H9 (cell line): Measurements from ENCODE around the gene FEZF1. TPM values are rescaled to one million over a fixed set of nuclear protein-coding genes. Genes with fewer than 3 reads are reported as not detected.

Experiments used
- DNase-seq: peaks from one replicate; pipeline ENCODE4 v3.0.0-alpha.2; 2017
- H2AFZ ChIP-seq: one replicate; pipeline ENCODE4 v1.6.1; 2013; ENCODE audit warnings: mild to moderate bottlenecking, low read length, control low read depth, moderate library complexity
- H2AK5ac ChIP-seq: 2 replicates; pipeline ENCODE4 v1.6.1; 2013; ENCODE audit warnings: low read length, control low read depth, mixed read lengths; ENCODE audit not compliant: insufficient read length
- H2BK120ac ChIP-seq: one replicate; pipeline ENCODE4 v1.6.1; 2013; ENCODE audit warnings: low read depth, mild to moderate bottlenecking, low read length, control low read depth, inconsistent platforms; ENCODE audit not compliant: poor library complexity, severe bottlenecking
- H2BK12ac ChIP-seq: 2 replicates; pipeline ENCODE4 v1.6.1; 2013; ENCODE audit warnings: low read length, control low read depth, mixed read lengths, low read depth; ENCODE audit not compliant: insufficient read length
- H2BK15ac ChIP-seq: 2 replicates; pipeline ENCODE4 v1.6.1; 2013; ENCODE audit warnings: low read depth, low read length, control low read depth
- H2BK20ac ChIP-seq: one replicate; pipeline ENCODE4 v1.6.1; 2013; ENCODE audit warnings: low read depth, mild to moderate bottlenecking, low read length, control low read depth, inconsistent platforms; ENCODE audit not compliant: poor library complexity, severe bottlenecking
- H2BK5ac ChIP-seq: 2 replicates; pipeline ENCODE4 v1.6.1; 2013; ENCODE audit warnings: low read length, control low read depth, mixed read lengths; ENCODE audit not compliant: insufficient read length
- H3K14ac ChIP-seq: 2 replicates; pipeline ENCODE4 v1.6.1; 2013; ENCODE audit warnings: low read length, control low read depth; ENCODE audit not compliant: insufficient read depth
- H3K18ac ChIP-seq: 2 replicates; pipeline ENCODE4 v1.6.1; 2013; ENCODE audit warnings: low read depth, mild to moderate bottlenecking, mixed read lengths, low read length, control low read depth; ENCODE audit not compliant: insufficient read length
- H3K23ac ChIP-seq: 2 replicates; pipeline ENCODE4 v1.6.1; 2013; ENCODE audit warnings: low read length, control low read depth, mixed read lengths, low read depth; ENCODE audit not compliant: insufficient read length
- H3K23me2 ChIP-seq: 2 replicates; pipeline ENCODE4 v1.6.1; 2013; ENCODE audit warnings: low read depth, mild to moderate bottlenecking, mixed read lengths, low read length, control low read depth; ENCODE audit not compliant: insufficient read length, poor library complexity, severe bottlenecking
- H3K27ac ChIP-seq: 2 replicates; pipeline ENCODE4 v1.5.1; 2013; ENCODE audit warnings: low read length, control low read depth, mixed read lengths, low read depth; ENCODE audit not compliant: insufficient read length
- H3K27me3 ChIP-seq: 2 replicates; pipeline ENCODE4 v1.6.1; 2013; ENCODE audit warnings: low read length, control low read depth, inconsistent platforms; ENCODE audit not compliant: insufficient read depth
- H3K4ac ChIP-seq: 2 replicates; pipeline ENCODE4 v1.6.1; 2013; ENCODE audit warnings: low read depth, mild to moderate bottlenecking, control low read depth, inconsistent platforms, low read length, moderate library complexity
- H3K4me1 ChIP-seq: 2 replicates; pipeline ENCODE4 v1.6.1; 2013; ENCODE audit warnings: low read length, control low read depth, inconsistent platforms; ENCODE audit not compliant: insufficient read depth
- H3K4me2 ChIP-seq: 2 replicates; pipeline ENCODE4 v1.6.1; 2013; ENCODE audit warnings: low read length, control low read depth, mixed read lengths; ENCODE audit not compliant: insufficient read length, insufficient read depth
- H3K56ac ChIP-seq: 2 replicates; pipeline ENCODE4 v1.6.1; 2013; ENCODE audit warnings: low read depth, mild to moderate bottlenecking, mixed read lengths, low read length, control low read depth; ENCODE audit not compliant: insufficient read length
- H3K79me1 ChIP-seq: 2 replicates; pipeline ENCODE4 v1.6.1; 2013; ENCODE audit warnings: low read depth, mild to moderate bottlenecking, moderate library complexity, low read length, control low read depth, inconsistent platforms; ENCODE audit not compliant: insufficient read depth, poor library complexity, severe bottlenecking
- H3K79me2 ChIP-seq: 2 replicates; pipeline ENCODE4 v1.6.1; 2013; ENCODE audit warnings: low read length, control low read depth, inconsistent platforms; ENCODE audit not compliant: insufficient read depth
- H3K9ac ChIP-seq: 2 replicates; pipeline ENCODE4 v1.6.1; 2013; ENCODE audit warnings: low read length, control low read depth, mixed read lengths; ENCODE audit not compliant: insufficient read length; ENCODE audit errors: extremely low read depth
- H3K9me3 ChIP-seq: one replicate; pipeline ENCODE4 v1.6.1; 2013; ENCODE audit warnings: low read depth, low read length, inconsistent platforms; ENCODE audit not compliant: control insufficient read depth
- H3T11ph ChIP-seq: one replicate; pipeline ENCODE4 v1.6.1; 2013; ENCODE audit warnings: mild to moderate bottlenecking, low read length, control low read depth, inconsistent platforms
- H4K20me1 ChIP-seq: one replicate; pipeline ENCODE4 v1.6.1; 2013; ENCODE audit not compliant: control insufficient read depth, insufficient read length, insufficient read depth
- H4K5ac ChIP-seq: 2 replicates; pipeline ENCODE4 v1.6.1; 2013; ENCODE audit warnings: low read depth, mild to moderate bottlenecking, mixed read lengths, low read length, control low read depth; ENCODE audit not compliant: insufficient read length
- H4K8ac ChIP-seq: replicated peaks from 2 replicates; pipeline ENCODE4 v1.6.1; 2013; ENCODE audit warnings: low read length, control low read depth, mixed read lengths, low read depth; ENCODE audit not compliant: insufficient read length
- H4K91ac ChIP-seq: 2 replicates; pipeline ENCODE4 v1.6.1; 2013; ENCODE audit warnings: low read depth, mild to moderate bottlenecking, moderate library complexity, mixed read lengths, low read length, control low read depth; ENCODE audit not compliant: insufficient read length
- H3K27ac Mint-ChIP-seq, 3 experiments: 2 replicates in 2 of 3; 3 replicates in 1 of 3; pipeline ENCODE4 v1.8.0; 2020 to 2021; ENCODE audit warnings: mixed read lengths in 3 of 3, mild to moderate bottlenecking in 1 of 3, moderate library complexity in 1 of 3
- H3K27me3 Mint-ChIP-seq: 2 replicates; pipeline ENCODE4 v1.8.0; 2021; ENCODE audit warnings: low read depth, mild to moderate bottlenecking, moderate library complexity, mixed read lengths
- H3K36me3 Mint-ChIP-seq, 3 experiments: 2 replicates in 2 of 3; 3 replicates in 1 of 3; pipeline ENCODE4 v1.8.0; 2020 to 2021; ENCODE audit warnings: low read depth in 3 of 3, mixed read lengths in 3 of 3; ENCODE audit not compliant: insufficient read depth in 1 of 3
- H3K4me1 Mint-ChIP-seq, 2 experiments: 2 replicates each; pipeline ENCODE4 v1.8.0; 2020; ENCODE audit warnings: mixed read lengths in 2 of 2
- H3K4me3 Mint-ChIP-seq, 2 experiments: 2 replicates in 1 of 2; 3 replicates in 1 of 2; pipeline ENCODE4 v1.8.0; 2020 to 2021; ENCODE audit warnings: mild to moderate bottlenecking in 2 of 2, mixed read lengths in 2 of 2, moderate library complexity in 1 of 2
- H3K9me3 Mint-ChIP-seq, 2 experiments: 2 replicates in 1 of 2; 3 replicates in 1 of 2; pipeline ENCODE4 v1.8.0; 2020; ENCODE audit warnings: mild to moderate bottlenecking in 2 of 2, mixed read lengths in 2 of 2, moderate library complexity in 1 of 2
- WGBS: extraction: QIAGEN DNeasy Blood & Tissue Kit; methylation state at CpG from one replicate; pipeline ENCODE4 v1.1.7; 2013; ENCODE audit warnings: missing lambda C conversion rate, low lambda C conversion rate, mixed read lengths; ENCODE audit not compliant: insufficient read length; ENCODE audit errors: extremely low coverage; 5-methylcytosine and 5-hydroxymethylcytosine counted together
- total RNA-seq: library from RNA; stranded (reverse); gene quantifications from 2 replicates; pipeline ENCODE4 v1.2.1, GENCODE V29; 2021
- TF ChIP-seq, protein P1 (sequence below): fragments of 200-600 bp; sonication (generic); conservative IDR thresholded peaks from 3 replicates; pipeline ENCODE4 v1.8.0; 2021; ENCODE audit warnings: antibody characterized with exemption, mild to moderate bottlenecking

Gene FEZF1
- total RNA-seq, 1 experiment from 2014 or later: 37.8 TPM

DNA sequence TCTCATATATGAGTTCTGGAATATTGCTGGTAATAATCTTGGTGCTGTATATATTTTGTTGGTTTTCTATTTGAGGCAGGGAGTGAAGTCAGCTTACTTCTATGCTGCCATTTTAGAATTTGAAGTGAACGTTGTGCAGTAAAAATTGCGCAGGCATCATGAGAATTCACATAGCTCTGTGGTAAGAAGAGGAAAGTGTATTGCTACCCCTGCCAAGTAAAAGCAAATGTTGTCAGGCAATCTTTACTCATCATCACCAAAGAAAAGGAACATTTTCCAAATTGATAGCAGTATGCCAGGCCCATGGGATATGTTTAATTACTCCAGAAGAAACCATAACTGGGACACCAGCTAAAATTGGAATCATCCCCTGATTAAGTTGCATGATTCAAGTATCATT is 13.4 kb downstream of the FEZF1 start:
- no peak overlapping the region for H3K14ac ChIP-seq
- no peak overlapping the region for H3K4me3 Mint-ChIP-seq

More for the DNA sequence above, 13.4 kb downstream of the FEZF1 start:
- no peaks in the 10 kb centered on the region for H3K27me3 ChIP-seq
- TF ChIP-seq, protein P1, sequence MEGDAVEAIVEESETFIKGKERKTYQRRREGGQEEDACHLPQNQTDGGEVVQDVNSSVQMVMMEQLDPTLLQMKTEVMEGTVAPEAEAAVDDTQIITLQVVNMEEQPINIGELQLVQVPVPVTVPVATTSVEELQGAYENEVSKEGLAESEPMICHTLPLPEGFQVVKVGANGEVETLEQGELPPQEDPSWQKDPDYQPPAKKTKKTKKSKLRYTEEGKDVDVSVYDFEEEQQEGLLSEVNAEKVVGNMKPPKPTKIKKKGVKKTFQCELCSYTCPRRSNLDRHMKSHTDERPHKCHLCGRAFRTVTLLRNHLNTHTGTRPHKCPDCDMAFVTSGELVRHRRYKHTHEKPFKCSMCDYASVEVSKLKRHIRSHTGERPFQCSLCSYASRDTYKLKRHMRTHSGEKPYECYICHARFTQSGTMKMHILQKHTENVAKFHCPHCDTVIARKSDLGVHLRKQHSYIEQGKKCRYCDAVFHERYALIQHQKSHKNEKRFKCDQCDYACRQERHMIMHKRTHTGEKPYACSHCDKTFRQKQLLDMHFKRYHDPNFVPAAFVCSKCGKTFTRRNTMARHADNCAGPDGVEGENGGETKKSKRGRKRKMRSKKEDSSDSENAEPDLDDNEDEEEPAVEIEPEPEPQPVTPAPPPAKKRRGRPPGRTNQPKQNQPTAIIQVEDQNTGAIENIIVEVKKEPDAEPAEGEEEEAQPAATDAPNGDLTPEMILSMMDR: no peak
- H3K4me2 ChIP-seq: no peak overlapping the region
- no peaks in the 10 kb centered on the region for H3K79me2 ChIP-seq
- H3K27me3 Mint-ChIP-seq: peaks cover 19% of the 10 kb centered on the region
- peaks cover 4 to 8% of the 10 kb centered on the region in 2 experiments for H3K4me1 Mint-ChIP-seq
- no peak overlapping the region for H3K27ac ChIP-seq
- no peaks in the 10 kb centered on the region for H3K4me1 ChIP-seq
- no CpG with 5 or more reads among the region's 2 CpGs for WGBS
- no peak overlapping the region for H3K9ac ChIP-seq
- no peak overlapping the region for H3K56ac ChIP-seq
- H3K23me2 ChIP-seq: no peaks in the 10 kb centered on the region
- H3K9me3 Mint-ChIP-seq: peaks cover 15 to 18% of the 10 kb centered on the region in 2 experiments
- no peak overlapping the region for H4K8ac ChIP-seq
- H4K91ac ChIP-seq: no peak overlapping the region
- H2BK120ac ChIP-seq: no peak overlapping the region
- no peaks in the 10 kb centered on the region for H4K20me1 ChIP-seq
- H2AFZ ChIP-seq: no peak overlapping the region
- H3K9me3 ChIP-seq: no peaks in the 10 kb centered on the region
- no peak overlapping the region for H2BK15ac ChIP-seq
- no peak overlapping the region for H2BK12ac ChIP-seq
- H3K18ac ChIP-seq: no peak overlapping the region
- no peak for DNase-seq
- H3K27ac Mint-ChIP-seq: no peak overlapping the region
- H3K23ac ChIP-seq: no peak overlapping the region
- no peak overlapping the region for H3K4ac ChIP-seq
- no peak overlapping the region for H4K5ac ChIP-seq
- no peak overlapping the region for H2BK20ac ChIP-seq
- H3T11ph ChIP-seq: no peak overlapping the region
- H3K36me3 Mint-ChIP-seq: peaks cover 0 to 13% (median 8%) of the 10 kb centered on the region in 3 experiments; a peak in 4 of 7 replicates
- H2AK5ac ChIP-seq: no peak overlapping the region
- no peaks in the 10 kb centered on the region for H3K79me1 ChIP-seq
- no peak overlapping the region for H2BK5ac ChIP-seq
